Spleen (tissue), 7 donors: ENCODE data around the gene DAO.

Experiments used
- CTCF ChIP-seq, 11 experiments: fragments of 200-600 bp in 7 of 11; fragments of 450-650 bp in 4 of 11; sonication (generic) in 4 of 11; IDR thresholded peaks in 8 of 11; conservative IDR thresholded peaks in 3 of 11; 1 replicate in 7 of 11; 2 replicates in 4 of 11; pipeline versions ENCODE4 v1.4.0 to v1.8.0; 2016 to 2021; ENCODE audit warnings: antibody characterized with exemption in 11 of 11, inconsistent platforms in 4 of 11, mild to moderate bottlenecking in 1 of 11
- POLR2A ChIP-seq, 3 donors: fragments of 450-650 bp; IDR thresholded peaks; one replicate each; pipeline ENCODE4 v1.5.1; 2017; ENCODE audit warnings: antibody characterized with exemption in 3 of 3, mild to moderate bottlenecking in 1 of 3
- POLR2AphosphoS5 ChIP-seq, 3 donors: sonication (generic); formaldehyde crosslinking; IDR thresholded peaks; one replicate each; pipeline ENCODE4 v1.5.1; 2017; ENCODE audit warnings: antibody characterized with exemption in 3 of 3
- donor health status: DM: no; HTN: no; CAD: no; lungs with moderate emphysema.
- donor health status: DM: no; HTN: no; CAD: no.
- donor health status: DM: no; HTN: no; CAD: no.

GRCh38 chr12:108911915-108912314, 32.0 kb downstream of the DAO start:
- TF ChIP-seq CTCF (IDR thresholded peaks at IDR 0.05 in 8 of 11, conservative IDR thresholded peaks at IDR 0.05 in 3 of 11) (no peak), POLR2A (IDR thresholded peaks at IDR 0.05) (no peak), POLR2AphosphoS5 (IDR thresholded peaks at IDR 0.05) (no peak)
